K562 (cell line): ENCODE measurements around the gene AKIRIN1. TPM values are rescaled to one million over a fixed set of nuclear protein-coding genes. Genes with fewer than 3 reads are reported as not detected.
A peak's percentile ranks its signal among the peaks of the same experiment; 100 is the strongest.

Experiments
- CBFB ChIP-seq: sonication (generic); formaldehyde crosslinking; IDR thresholded peaks from 2 replicates; pipeline ENCODE4 v1.4.0; 2020; ENCODE audit warnings: mild to moderate bottlenecking, missing genetic modification reagents
- CBX1 ChIP-seq: sonication (generic); IDR thresholded peaks from 2 replicates; pipeline ENCODE4 v1.6.1; 2016; ENCODE audit warnings: antibody characterized with exemption, low read depth, mild to moderate bottlenecking
- CBX5 ChIP-seq: IDR thresholded peaks from 2 replicates; pipeline ENCODE4 v1.6.1; 2014; ENCODE audit warnings: low read depth, borderline replicate concordance
- CHD2 ChIP-seq: IDR thresholded peaks from 2 replicates; pipeline ENCODE4 v1.6.1; 2011; ENCODE audit warnings: low read depth, low read length
- ELF4 ChIP-seq: fragments of 450-650 bp; formaldehyde crosslinking; IDR thresholded peaks from 2 replicates; pipeline ENCODE4 v1.4.0; 2022; ENCODE audit warnings: missing genetic modification characterization
- FOSL1 ChIP-seq: fragments of 200-800 bp; sonication (Bioruptor generic); conservative IDR thresholded peaks from 2 replicates; pipeline ENCODE4 v1.6.1; 2016; ENCODE audit warnings: missing genetic modification characterization, missing compliant biosample characterization
- GTF2F1 ChIP-seq: IDR thresholded peaks from 2 replicates; pipeline ENCODE4 v1.6.1; 2011; ENCODE audit warnings: low read depth, low read length, improper control_type of control experiment
- HMG20A ChIP-seq: fragments of 450-650 bp; formaldehyde crosslinking; conservative IDR thresholded peaks from 2 replicates; pipeline ENCODE4 v1.4.0; 2020; ENCODE audit warnings: mild to moderate bottlenecking, mixed read lengths
- IFI16 ChIP-seq: fragments of 250-450 bp; sonication (Bioruptor Pico); IDR thresholded peaks from 2 replicates; pipeline ENCODE4 v2.1.2; 2022; ENCODE audit warnings: mild to moderate bottlenecking, inconsistent platforms
- KAT8 ChIP-seq: fragments of 450-650 bp; IDR thresholded peaks from 2 replicates; pipeline ENCODE4 v1.6.1; 2016; ENCODE audit warnings: low read depth, mild to moderate bottlenecking
- MCM3 ChIP-seq: fragments of 450-650 bp; IDR thresholded peaks from 2 replicates; pipeline ENCODE4 v1.6.1; 2016
- NCOR1 ChIP-seq: fragments of 450-650 bp; IDR thresholded peaks from 2 replicates; pipeline ENCODE4 v1.6.1; 2016; ENCODE audit warnings: mild to moderate bottlenecking, moderate library complexity
- RFX1 ChIP-seq: fragments of 450-650 bp; IDR thresholded peaks from 2 replicates; pipeline ENCODE4 v1.6.1; 2016; ENCODE audit warnings: mild to moderate bottlenecking, moderate library complexity
- SMAD1 ChIP-seq: fragments of 150-350 bp; IDR thresholded peaks from 2 replicates; pipeline ENCODE4 v1.6.1; 2014; ENCODE audit warnings: low read length, low read depth; ENCODE audit not compliant: partially characterized antibody
- XRCC4 ChIP-seq: IDR thresholded peaks from one replicate; pipeline ENCODE4 v1.6.1; 2011; ENCODE audit not compliant: insufficient read depth, insufficient read length; ENCODE audit errors: extremely low read depth
- ZBTB17 ChIP-seq: fragments of 450-650 bp; formaldehyde crosslinking; IDR thresholded peaks from 2 replicates; pipeline ENCODE4 v1.4.0; 2020; ENCODE audit warnings: mild to moderate bottlenecking
- ZBTB8A ChIP-seq: fragments of 450-650 bp; IDR thresholded peaks from 2 replicates; pipeline ENCODE4 v1.6.1; 2018; ENCODE audit warnings: mild to moderate bottlenecking, moderate library complexity; ENCODE audit not compliant: partially characterized antibody
- ZNF133 ChIP-seq: fragments of 250-450 bp; sonication (Bioruptor Pico); IDR thresholded peaks from 2 replicates; pipeline ENCODE4 v1.4.0; 2020; ENCODE audit warnings: mild to moderate bottlenecking
- ZNF551 ChIP-seq: fragments of 250-450 bp; sonication (Bioruptor Pico); IDR thresholded peaks from 2 replicates; pipeline ENCODE4 v1.5.0; 2021; ENCODE audit warnings: mild to moderate bottlenecking, moderate library complexity
- ZNF785 ChIP-seq: fragments of 250-450 bp; sonication (Bioruptor Pico); IDR thresholded peaks from 2 replicates; pipeline ENCODE4 v1.4.0; 2020; ENCODE audit warnings: mild to moderate bottlenecking
- polyA plus RNA-seq, 8 experiments: library from polyadenylated mRNA; depleted of rRNA in 4 of 8; stranded (reverse) in 5 of 8; unstranded in 3 of 8; fragments of >200 nt; fragmentation: Nextera tagmentation in 2 of 8; fragmentation: Illumina TruSeq in 1 of 8; extraction: Ambion mirVana in 2 of 8; extraction: Trizol in 1 of 8; gene quantifications; 2 replicates each; pipeline versions ENCODE4 v1.2.1 to v1.2.3, GENCODE V29; 2011 to 2014; ENCODE audit warnings: inconsistent platforms in 1 of 8, missing spikeins in 1 of 8
- total RNA-seq, 7 experiments: library from RNA; depleted of rRNA in 6 of 7; stranded (reverse); fragments of >200 nt in 6 of 7; fragmentation: Illumina TruSeq in 2 of 7; extraction: Trizol in 2 of 7; gene quantifications; 2 replicates each; pipeline versions ENCODE4 v1.2.1 to v1.2.3, GENCODE V29; 2011 to 2021; ENCODE audit warnings: low replicate concordance in 1 of 7
- TF ChIP-seq, protein P1 (sequence below): IDR thresholded peaks from 2 replicates; pipeline ENCODE4 v1.6.1; 2014; ENCODE audit warnings: antibody characterized with exemption
- TF ChIP-seq, protein P2 (sequence below): sonication (generic); IDR thresholded peaks from 2 replicates; pipeline ENCODE4 v1.6.1; 2016
- TF ChIP-seq, protein P3 (sequence below): sonication (generic); formaldehyde crosslinking; IDR thresholded peaks from 2 replicates; pipeline ENCODE4 v1.8.0; 2022; ENCODE audit warnings: mild to moderate bottlenecking, low read depth, missing genetic modification reagents
- TF ChIP-seq, protein P4 (sequence below), 2 experiments: fragments of 450-650 bp in 1 of 2; sonication (generic) in 1 of 2; formaldehyde crosslinking; conservative IDR thresholded peaks; 2 replicates each; pipeline versions ENCODE4 v1.4.0 to v1.8.1; 2020 to 2022; ENCODE audit warnings: mild to moderate bottlenecking in 1 of 2, missing genetic modification reagents in 1 of 2
- TF ChIP-seq, protein P5 (sequence below): IDR thresholded peaks from 2 replicates; pipeline ENCODE4 v1.6.1; 2016; ENCODE audit warnings: missing genetic modification characterization, missing compliant biosample characterization

Gene AKIRIN1
- total and polyA plus RNA-seq, 9 of the 15 experiments (the other 6 are each of a cell fraction or from before 2014, with no cell fraction given): 11.5 to 139 (median 83.4) TPM

DNA sequence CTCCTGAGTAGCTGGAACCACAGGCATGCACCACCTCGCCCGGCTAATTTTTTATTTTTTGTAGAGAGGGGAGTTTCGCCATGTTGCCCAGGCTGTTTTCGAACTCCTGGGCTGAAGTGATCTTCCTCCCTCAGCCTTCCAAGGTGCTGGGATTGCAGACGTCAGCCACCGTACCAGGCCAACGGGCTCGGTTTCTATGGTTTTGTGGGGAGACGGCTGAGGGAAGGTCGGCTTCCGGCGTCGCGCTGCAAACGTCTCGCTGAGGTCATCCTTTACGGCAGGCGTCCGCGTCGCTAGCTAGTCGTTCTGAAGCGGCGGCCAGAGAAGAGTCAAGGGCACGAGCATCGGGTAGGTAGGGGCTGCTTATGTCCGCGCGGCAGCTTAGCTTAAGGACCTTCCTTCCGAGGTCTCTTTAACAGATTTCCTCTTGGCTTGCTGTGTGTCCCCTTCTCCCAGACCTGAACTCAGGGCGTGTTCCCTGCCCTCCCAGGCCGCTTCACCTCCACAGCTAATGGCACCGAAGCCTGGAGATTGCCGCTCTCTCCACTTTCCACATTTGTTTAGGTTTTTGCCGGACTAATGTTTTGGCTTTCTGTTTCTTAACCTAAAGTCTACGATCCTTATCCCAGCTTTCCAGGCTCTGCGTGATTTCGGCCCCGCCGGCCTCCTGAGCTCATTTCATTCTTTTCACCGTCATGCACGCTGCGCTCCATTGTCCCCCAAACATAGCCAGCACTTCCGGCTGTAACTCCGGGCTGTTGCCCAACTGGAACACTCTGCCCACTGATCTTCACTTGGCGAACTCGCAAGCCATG lies 35.2 kb downstream of the AKIRIN1 start, which contains the start of gene NDUFS5 (continued):
- TF ChIP-seq, protein P1, sequence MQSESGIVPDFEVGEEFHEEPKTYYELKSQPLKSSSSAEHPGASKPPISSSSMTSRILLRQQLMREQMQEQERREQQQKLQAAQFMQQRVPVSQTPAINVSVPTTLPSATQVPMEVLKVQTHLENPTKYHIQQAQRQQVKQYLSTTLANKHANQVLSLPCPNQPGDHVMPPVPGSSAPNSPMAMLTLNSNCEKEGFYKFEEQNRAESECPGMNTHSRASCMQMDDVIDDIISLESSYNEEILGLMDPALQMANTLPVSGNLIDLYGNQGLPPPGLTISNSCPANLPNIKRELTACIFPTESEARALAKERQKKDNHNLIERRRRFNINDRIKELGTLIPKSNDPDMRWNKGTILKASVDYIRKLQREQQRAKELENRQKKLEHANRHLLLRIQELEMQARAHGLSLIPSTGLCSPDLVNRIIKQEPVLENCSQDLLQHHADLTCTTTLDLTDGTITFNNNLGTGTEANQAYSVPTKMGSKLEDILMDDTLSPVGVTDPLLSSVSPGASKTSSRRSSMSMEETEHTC: no peak
- TF ChIP-seq GTF2F1 (no peak), ZBTB8A (no peak), FOSL1 (tag) (peak; percentile 55), CBX5 (no peak), SMAD1 (no peak), MCM3 (no peak), ZNF551 (no peak), ZBTB17 (CRISPR knock-in tag) (no peak; the same call in 1 of the 2 replicates), NCOR1 (peak; percentile 14; the same call in 1 of the 2 replicates), CBX1 (peak; percentile 91), KAT8 (no peak), HMG20A (no peak), XRCC4 (no peak), CHD2 (no peak), ZNF785 (no peak), CBFB (CRISPR knock-in tag) (no peak), RFX1 (peak; percentile 89), ELF4 (CRISPR knock-in tag) (no peak; the same call in 1 of the 2 replicates), IFI16 (CRISPR knock-in tag) (no peak), ZNF133 (CRISPR knock-in tag) (no peak)
- TF ChIP-seq, protein P2, sequence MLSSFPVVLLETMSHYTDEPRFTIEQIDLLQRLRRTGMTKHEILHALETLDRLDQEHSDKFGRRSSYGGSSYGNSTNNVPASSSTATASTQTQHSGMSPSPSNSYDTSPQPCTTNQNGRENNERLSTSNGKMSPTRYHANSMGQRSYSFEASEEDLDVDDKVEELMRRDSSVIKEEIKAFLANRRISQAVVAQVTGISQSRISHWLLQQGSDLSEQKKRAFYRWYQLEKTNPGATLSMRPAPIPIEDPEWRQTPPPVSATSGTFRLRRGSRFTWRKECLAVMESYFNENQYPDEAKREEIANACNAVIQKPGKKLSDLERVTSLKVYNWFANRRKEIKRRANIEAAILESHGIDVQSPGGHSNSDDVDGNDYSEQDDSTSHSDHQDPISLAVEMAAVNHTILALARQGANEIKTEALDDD: peak; percentile 81
- TF ChIP-seq, protein P3, sequence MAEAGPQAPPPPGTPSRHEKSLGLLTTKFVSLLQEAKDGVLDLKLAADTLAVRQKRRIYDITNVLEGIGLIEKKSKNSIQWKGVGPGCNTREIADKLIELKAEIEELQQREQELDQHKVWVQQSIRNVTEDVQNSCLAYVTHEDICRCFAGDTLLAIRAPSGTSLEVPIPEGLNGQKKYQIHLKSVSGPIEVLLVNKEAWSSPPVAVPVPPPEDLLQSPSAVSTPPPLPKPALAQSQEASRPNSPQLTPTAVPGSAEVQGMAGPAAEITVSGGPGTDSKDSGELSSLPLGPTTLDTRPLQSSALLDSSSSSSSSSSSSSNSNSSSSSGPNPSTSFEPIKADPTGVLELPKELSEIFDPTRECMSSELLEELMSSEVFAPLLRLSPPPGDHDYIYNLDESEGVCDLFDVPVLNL (CRISPR knock-in tag): no peak
- TF ChIP-seq, protein P4, sequence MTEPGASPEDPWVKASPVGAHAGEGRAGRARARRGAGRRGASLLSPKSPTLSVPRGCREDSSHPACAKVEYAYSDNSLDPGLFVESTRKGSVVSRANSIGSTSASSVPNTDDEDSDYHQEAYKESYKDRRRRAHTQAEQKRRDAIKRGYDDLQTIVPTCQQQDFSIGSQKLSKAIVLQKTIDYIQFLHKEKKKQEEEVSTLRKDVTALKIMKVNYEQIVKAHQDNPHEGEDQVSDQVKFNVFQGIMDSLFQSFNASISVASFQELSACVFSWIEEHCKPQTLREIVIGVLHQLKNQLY (CRISPR knock-in tag; conservative IDR thresholded peaks at IDR 0.05): no peak
- TF ChIP-seq, protein P5, sequence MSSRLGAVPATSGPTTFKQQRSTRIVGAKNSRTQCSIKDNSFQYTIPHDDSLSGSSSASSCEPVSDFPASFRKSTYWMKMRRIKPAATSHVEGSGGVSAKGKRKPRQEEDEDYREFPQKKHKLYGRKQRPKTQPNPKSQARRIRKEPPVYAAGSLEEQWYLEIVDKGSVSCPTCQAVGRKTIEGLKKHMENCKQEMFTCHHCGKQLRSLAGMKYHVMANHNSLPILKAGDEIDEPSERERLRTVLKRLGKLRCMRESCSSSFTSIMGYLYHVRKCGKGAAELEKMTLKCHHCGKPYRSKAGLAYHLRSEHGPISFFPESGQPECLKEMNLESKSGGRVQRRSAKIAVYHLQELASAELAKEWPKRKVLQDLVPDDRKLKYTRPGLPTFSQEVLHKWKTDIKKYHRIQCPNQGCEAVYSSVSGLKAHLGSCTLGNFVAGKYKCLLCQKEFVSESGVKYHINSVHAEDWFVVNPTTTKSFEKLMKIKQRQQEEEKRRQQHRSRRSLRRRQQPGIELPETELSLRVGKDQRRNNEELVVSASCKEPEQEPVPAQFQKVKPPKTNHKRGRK (tag): no peak
